ENCODE measurements around the gene SLC9A9.

GRCh38 chr3:143897576-143898295 is 49.5 kb upstream of the SLC9A9 start:
- TF ChIP-seq CTCF (IDR thresholded peaks at IDR 0.05) (no peak), POLR2A (IDR thresholded peaks at IDR 0.05) (no peak)
